OCI-LY7 (cell line): ENCODE data around the gene ARMC9.

Source experiments
- CTCF ChIP-seq: fragments of 200-600 bp; sonication (generic); conservative IDR thresholded peaks from 2 replicates; pipeline ENCODE4 v1.5.1; 2014; ENCODE audit warnings: mild to moderate bottlenecking, antibody characterized with exemption, low read length, moderate library complexity, mixed read lengths
- EZH2phosphoT487 ChIP-seq: fragments of 200-600 bp; sonication (generic); IDR thresholded peaks from 2 replicates; pipeline ENCODE4 v1.6.1; 2018; ENCODE audit warnings: low read depth, borderline replicate concordance, mild to moderate bottlenecking, mixed run types, antibody characterized with exemption, low read length, moderate library complexity, mixed read lengths

- TF ChIP-seq EZH2phosphoT487 (no peak), CTCF (no peak)
These were observed 192.2 kb downstream of the ARMC9 start for GRCh38 chr2:231390667-231391066.
